HCT116 (cell line): ENCODE results near the gene RHBDL3. TPM values are rescaled to one million over a fixed set of nuclear protein-coding genes. Genes with fewer than 3 reads are reported as not detected.

Source experiments
- ATAC-seq: fragments of 200-7000 bp; cut with Tn5 transposase; 2 replicates; pipeline ENCODE4 v1.9.1; 2020; ENCODE audit warnings: mild to moderate bottlenecking, moderate library complexity
- BruUV-seq: library from RNA; stranded (reverse); fragments of 400-500 nt; replicated peaks from 2 replicates; lab custom pipeline; 2021; lab: Mats Ljungman, UMichigan
- CTCF ChIA-PET: fragments of 300-600 bp; sonication (Branson Sonifier 250); formaldehyde crosslinking; loops from one replicate; lab custom pipeline; 2021; ENCODE audit warnings: antibody characterized with exemption; lab: Charles Lee
- POLR2A ChIA-PET: fragments of 300-600, 350-600 bp; sonication (Branson Sonifier 250); formaldehyde crosslinking; loops from one replicate; lab custom pipeline; 2021; ENCODE audit warnings: antibody characterized with exemption; lab: Charles Lee
- RAD21 ChIA-PET, 2 experiments: fragments of 300-600 bp; sonication (Branson Sonifier 250); formaldehyde crosslinking; loops; one replicate each; lab custom pipeline; 2023; ENCODE audit warnings: low total read pairs in 2 of 2; ENCODE audit not compliant: uncharacterized antibody in 2 of 2, unreplicated experiment in 2 of 2, low non-redundant PET in 1 of 2; lab: Charles Lee
- DNase-seq: peaks from one replicate; pipeline ENCODE4 v3.0.0-alpha.2; 2010; ENCODE audit warnings: low read depth, low spot score
- H2AFZ ChIP-seq: fragments of 200-600 bp; shearing (Covaris generic), sonication (generic); 2 replicates; pipeline ENCODE4 v1.6.1; 2017; ENCODE audit warnings: low read depth, mixed run types, mixed read lengths, antibody characterized with exemption, low read length; ENCODE audit not compliant: poor library complexity, severe bottlenecking
- H3K27ac ChIP-seq: 2 replicates; pipeline ENCODE4 v1.5.1; 2012; ENCODE audit warnings: low read depth, low read length
- H3K27me3 ChIP-seq: fragments of 200-600 bp; sonication (generic); 2 replicates; pipeline ENCODE4 v1.6.1; 2016; ENCODE audit warnings: mixed run types, low read length, mixed read lengths; ENCODE audit not compliant: insufficient read depth
- H3K36me3 ChIP-seq, 2 experiments: fragments of 200-500 bp in 1 of 2; fragments of 200-600 bp in 1 of 2; sonication (Bioruptor generic) in 1 of 2; sonication (generic) in 1 of 2; 2 replicates each; pipeline versions ENCODE4 v1.5.1 to v1.6.1; 2014 to 2016; ENCODE audit warnings: low read length in 2 of 2, inconsistent platforms in 1 of 2, mixed read lengths in 1 of 2, mixed run types in 1 of 2; ENCODE audit not compliant: insufficient read depth in 2 of 2, control insufficient read depth in 1 of 2
- H3K4me1 ChIP-seq, 2 experiments: fragments of 200-600 bp in 1 of 2; sonication (generic) in 1 of 2; 2 replicates each; pipeline versions ENCODE4 v1.5.1 to v1.6.1; 2012 to 2017; ENCODE audit warnings: low read length in 2 of 2, inconsistent platforms in 1 of 2, mild to moderate bottlenecking in 1 of 2, mixed read lengths in 1 of 2, mixed run types in 1 of 2, moderate library complexity in 1 of 2; ENCODE audit not compliant: insufficient read depth in 2 of 2, control insufficient read depth in 1 of 2
- H3K4me2 ChIP-seq: fragments of 200-600 bp; sonication (generic); 2 replicates; pipeline ENCODE4 v1.6.1; 2017; ENCODE audit warnings: mixed run types, low read length, mixed read lengths
- H3K4me3 ChIP-seq, 2 experiments: fragments of 200-600 bp in 1 of 2; sonication (generic) in 1 of 2; replicated peaks in 1 of 2; 2 replicates each; pipeline ENCODE4 v1.5.1; 2011 to 2016; ENCODE audit warnings: low read length in 2 of 2, control low read depth in 1 of 2, low read depth in 1 of 2, mild to moderate bottlenecking in 1 of 2, mixed read lengths in 1 of 2, mixed run types in 1 of 2
- H3K79me2 ChIP-seq: fragments of 200-600 bp; sonication (generic); 2 replicates; pipeline ENCODE4 v1.6.1; 2017; ENCODE audit warnings: mild to moderate bottlenecking, mixed run types, low read length, moderate library complexity, mixed read lengths; ENCODE audit not compliant: insufficient read depth
- H3K9ac ChIP-seq: fragments of 200-600 bp; sonication (generic); 2 replicates; pipeline ENCODE4 v1.6.1; 2016; ENCODE audit warnings: low read length, mixed read lengths
- H3K9me2 ChIP-seq: fragments of 200-600 bp; sonication (generic), shearing (Covaris generic); 2 replicates; pipeline ENCODE4 v1.6.1; 2017; ENCODE audit warnings: mixed run types, mild to moderate bottlenecking, moderate library complexity; ENCODE audit not compliant: insufficient read depth
- H3K9me3 ChIP-seq, 2 experiments: fragments of 200-500 bp in 1 of 2; fragments of 200-600 bp in 1 of 2; sonication (Bioruptor generic) in 1 of 2; sonication (generic) in 1 of 2; 2 replicates each; pipeline ENCODE4 v1.6.1; 2014 to 2017; ENCODE audit warnings: low read length in 2 of 2, mixed read lengths in 2 of 2, inconsistent platforms in 1 of 2, low read depth in 1 of 2, mild to moderate bottlenecking in 1 of 2, mixed run types in 1 of 2, moderate library complexity in 1 of 2; ENCODE audit not compliant: control insufficient read depth in 1 of 2, insufficient read depth in 1 of 2
- H4K20me1 ChIP-seq: fragments of 200-600 bp; sonication (generic), shearing (Covaris generic); 2 replicates; pipeline ENCODE4 v1.6.1; 2017; ENCODE audit warnings: mixed run types, mild to moderate bottlenecking, moderate library complexity; ENCODE audit not compliant: insufficient read depth
- CBX3 ChIP-seq: IDR thresholded peaks from 2 replicates; pipeline ENCODE4 v1.6.1; 2012; ENCODE audit warnings: low read depth
- CEBPB ChIP-seq: IDR thresholded peaks from 2 replicates; pipeline ENCODE4 v1.6.1; 2012; ENCODE audit warnings: low read depth
- CTCF ChIP-seq, 3 experiments: fragments of 200-600 bp in 1 of 3; sonication (generic) in 1 of 3; IDR thresholded peaks in 2 of 3; conservative IDR thresholded peaks in 1 of 3; 2 replicates each; pipeline ENCODE4 v1.5.1; 2012 to 2017; ENCODE audit warnings: low read depth in 2 of 3, low read length in 2 of 3, antibody characterized with exemption in 1 of 3, borderline replicate concordance in 1 of 3, control low read depth in 1 of 3, mild to moderate bottlenecking in 1 of 3, mixed read lengths in 1 of 3, mixed run types in 1 of 3, moderate library complexity in 1 of 3; ENCODE audit not compliant: insufficient read depth in 1 of 3
- ELF1 ChIP-seq: IDR thresholded peaks from 2 replicates; pipeline ENCODE4 v1.6.1; 2012; ENCODE audit warnings: low read depth, borderline replicate concordance
- EZH2 ChIP-seq: fragments of 200-600 bp; sonication (generic); IDR thresholded peaks from 2 replicates; pipeline ENCODE4 v1.6.1; 2017; ENCODE audit warnings: antibody characterized with exemption, mixed run types
- EZH2phosphoT487 ChIP-seq: fragments of 200-600 bp; IDR thresholded peaks from 2 replicates; pipeline ENCODE4 v1.6.1; 2018; ENCODE audit warnings: antibody characterized with exemption, borderline replicate concordance
- FOSL1 ChIP-seq: IDR thresholded peaks from 2 replicates; pipeline ENCODE4 v1.6.1; 2012; ENCODE audit warnings: low read depth
- POLR2AphosphoS5 ChIP-seq: IDR thresholded peaks from 2 replicates; pipeline ENCODE4 v1.6.1; 2011; ENCODE audit warnings: mild to moderate bottlenecking, low read depth, low read length, moderate library complexity
- SIN3A ChIP-seq: IDR thresholded peaks from 2 replicates; pipeline ENCODE4 v1.6.1; 2012; ENCODE audit warnings: low read depth
- SP1 ChIP-seq: IDR thresholded peaks from 2 replicates; pipeline ENCODE4 v1.6.1; 2012; ENCODE audit warnings: low read depth
- SRF ChIP-seq: IDR thresholded peaks from 2 replicates; pipeline ENCODE4 v1.6.1; 2012; ENCODE audit warnings: low read depth
- YY1 ChIP-seq: IDR thresholded peaks from 2 replicates; pipeline ENCODE4 v1.6.1; 2011; ENCODE audit warnings: low read length, low read depth, moderate library complexity, mild to moderate bottlenecking; ENCODE audit not compliant: insufficient replicate concordance; ENCODE audit errors: extremely low read depth
- ZBTB33 ChIP-seq: IDR thresholded peaks from 2 replicates; pipeline ENCODE4 v1.6.1; 2011; ENCODE audit warnings: mild to moderate bottlenecking, low read length, moderate library complexity; ENCODE audit not compliant: insufficient replicate concordance; ENCODE audit errors: extremely low read depth
- ZNF274 ChIP-seq: fragments of 200-500 bp; sonication (Bioruptor generic); IDR thresholded peaks from 2 replicates; pipeline ENCODE4 v1.6.1; 2014; ENCODE audit warnings: mild to moderate bottlenecking, low read depth, low read length, inconsistent platforms
- intact Hi-C: fragments of 100-400 bp; cut with micrococcal nuclease; formaldehyde crosslinking; loops from 2 replicates; pipeline ENCODE4 v1.10.0; 2022
- total RNA-seq: library from RNA; stranded (reverse); gene quantifications from one replicate; pipeline ENCODE4 v1.2.1, GENCODE V29; 2021; ENCODE audit not compliant: unreplicated experiment

The RHBDL3 gene
- total RNA-seq, 1 experiment from 2014 or later: 4.0 TPM

- TF ChIP-seq ZBTB33 (no peak), YY1 (no peak), ELF1 (no peak), ZNF274 (no peak)
These were observed 20.3 kb downstream of the RHBDL3 start (continued) for GRCh38 chr17:32285746-32286517.

GRCh38 chr17:32286518-32286900 is 20.9 kb downstream of the RHBDL3 start:
- ChIA-PET POLR2A (no interaction called here), CTCF (interaction anchor here (1.2 kb wide), 1 partner anchor 10 kb away, joined by 5 read pairs; no protein-coding TSS in a partner anchor)
- Histone ChIP-seq H3K4me1 (peaks cover 0 to 12% of the 10 kb centered on the region in 2 experiments; a peak in 1 of 4 replicates), H3K9me2 (no peaks in the 10 kb centered on the region), H3K9me3 (no peaks in the 10 kb centered on the region), H2AFZ (no peak overlapping the region), H3K4me2 (no peak overlapping the region), H3K36me3 (no peaks in the 10 kb centered on the region), H3K79me2 (no peaks in the 10 kb centered on the region), H3K27me3 (no peaks in the 10 kb centered on the region)
- BruUV-seq: no TSS peak
- ATAC-seq (no peak), DNase-seq (no peak)
- intact Hi-C loops: no loop called here
- TF ChIP-seq ZBTB33 (no peak), YY1 (no peak), EZH2 (no peak), POLR2AphosphoS5 (no peak), ZNF274 (no peak), CEBPB (no peak), SRF (no peak), ELF1 (no peak), FOSL1 (no peak), CTCF (IDR thresholded peaks at IDR 0.05 in 2 of 3, conservative IDR thresholded peaks at IDR 0.05 in 1 of 3; ENCODE audit: borderline replicate concordance in 1 of 3, insufficient read depth in 1 of 3, low read depth in 2 of 3, low read length in 2 of 3) (no peak), SP1 (no peak), EZH2phosphoT487 (no peak), CBX3 (no peak), SIN3A (no peak)
- TF ChIP-seq, all 23 proteins: peak for 0
- RAD21 ChIA-PET: no interaction called here
- H3K9ac ChIP-seq: no peak overlapping the region
- no peaks in the 10 kb centered on the region for H4K20me1 ChIP-seq
- H3K4me3 ChIP-seq: no peak overlapping the region
- no peak overlapping the region for H3K27ac ChIP-seq
